K562 (cell line): ENCODE measurements around the gene SPINK4. TPM values are rescaled to one million over a fixed set of nuclear protein-coding genes. Genes with fewer than 3 reads are reported as not detected.

Source experiments
- BRD4 ChIP-seq: fragments of 200-600 bp; sonication (generic); IDR thresholded peaks from 2 replicates; pipeline ENCODE4 v1.6.1; 2017; ENCODE audit warnings: inconsistent platforms
- CSDE1 ChIP-seq, 2 experiments: fragments of 450-650 bp; IDR thresholded peaks; 2 replicates each; pipeline ENCODE4 v1.6.1; 2016; ENCODE audit warnings: mild to moderate bottlenecking in 1 of 2
- FOXM1 ChIP-seq, 2 experiments: fragments of 450-650 bp in 1 of 2; sonication (generic) in 1 of 2; formaldehyde crosslinking in 1 of 2; IDR thresholded peaks; 2 replicates each; pipeline versions ENCODE4 v1.6.1 to v1.9.0; 2017 to 2022; ENCODE audit warnings: low read depth in 2 of 2, mild to moderate bottlenecking in 2 of 2, missing genetic modification reagents in 1 of 2, moderate library complexity in 1 of 2
- FUS ChIP-seq: fragments of 200-400 bp; formaldehyde crosslinking; optimal IDR thresholded peaks from 2 replicates; pipeline ENCODE3; 2017; ENCODE audit warnings: low read depth, low read length
- GATA2 ChIP-seq: sonication (generic); formaldehyde crosslinking; IDR thresholded peaks from 2 replicates; pipeline ENCODE4 v1.4.0; 2020; ENCODE audit warnings: mild to moderate bottlenecking, missing genetic modification reagents
- HES1 ChIP-seq: fragments of 450-650 bp; IDR thresholded peaks from 2 replicates; pipeline ENCODE4 v1.6.1; 2016; ENCODE audit warnings: low read depth, mild to moderate bottlenecking, moderate library complexity
- MAFK ChIP-seq: IDR thresholded peaks from 2 replicates; pipeline ENCODE4 v1.6.1; 2011; ENCODE audit warnings: low read length, improper control_type of control experiment
- MEF2D ChIP-seq: conservative IDR thresholded peaks from 2 replicates; pipeline ENCODE4 v1.6.1; 2016; ENCODE audit warnings: low read depth, missing genetic modification characterization, missing compliant biosample characterization
- MYC ChIP-seq, 2 experiments: fragments of 250-450 bp in 1 of 2; sonication (Bioruptor Pico) in 1 of 2; IDR thresholded peaks; 2 replicates each; pipeline versions ENCODE4 v1.5.1 to v1.6.1; 2012 to 2021; ENCODE audit warnings: low read depth in 2 of 2, borderline replicate concordance in 1 of 2, improper control_type of control experiment in 1 of 2, low read length in 1 of 2, mild to moderate bottlenecking in 1 of 2, moderate library complexity in 1 of 2
- TAF15 ChIP-seq: fragments of 200-400 bp; formaldehyde crosslinking; IDR thresholded peaks from 2 replicates; pipeline ENCODE4 v1.6.1; 2017; ENCODE audit warnings: mild to moderate bottlenecking, low read depth, low read length, moderate library complexity
- ZKSCAN8 ChIP-seq: fragments of 200-800 bp; sonication (Bioruptor generic); IDR thresholded peaks from 2 replicates; pipeline ENCODE4 v1.6.1; 2016; ENCODE audit warnings: missing genetic modification characterization, missing compliant biosample characterization
- ZNF512 ChIP-seq: IDR thresholded peaks from 2 replicates; pipeline ENCODE4 v1.6.1; 2016; ENCODE audit warnings: missing genetic modification characterization, missing compliant biosample characterization
- polyA plus RNA-seq, 8 experiments: library from polyadenylated mRNA; depleted of rRNA in 4 of 8; stranded (reverse) in 5 of 8; unstranded in 3 of 8; fragments of >200 nt; fragmentation: Nextera tagmentation in 2 of 8; fragmentation: Illumina TruSeq in 1 of 8; extraction: Ambion mirVana in 2 of 8; extraction: Trizol in 1 of 8; gene quantifications; 2 replicates each; pipeline versions ENCODE4 v1.2.1 to v1.2.3, GENCODE V29; 2011 to 2014; ENCODE audit warnings: inconsistent platforms in 1 of 8, missing spikeins in 1 of 8
- total RNA-seq, 7 experiments: library from RNA; depleted of rRNA in 6 of 7; stranded (reverse); fragments of >200 nt in 6 of 7; fragmentation: Illumina TruSeq in 2 of 7; extraction: Trizol in 2 of 7; gene quantifications; 2 replicates each; pipeline versions ENCODE4 v1.2.1 to v1.2.3, GENCODE V29; 2011 to 2021; ENCODE audit warnings: low replicate concordance in 1 of 7
- TF ChIP-seq, protein P1 (sequence below), 2 experiments: fragments of 450-650 bp; conservative IDR thresholded peaks; 2 replicates each; pipeline ENCODE4 v1.6.1; 2017; ENCODE audit warnings: mild to moderate bottlenecking in 2 of 2, moderate library complexity in 2 of 2
- TF ChIP-seq, protein P2 (sequence below): fragments of 450-650 bp; formaldehyde crosslinking; IDR thresholded peaks from 2 replicates; pipeline ENCODE4 v1.4.0; 2020; ENCODE audit warnings: mild to moderate bottlenecking, moderate library complexity
- TF ChIP-seq, protein P3 (sequence below): fragments of 250-450 bp; sonication (Bioruptor Pico); IDR thresholded peaks from 2 replicates; pipeline ENCODE4 v1.4.0; 2020; ENCODE audit warnings: borderline replicate concordance
- TF ChIP-seq, protein P4 (sequence below): fragments of 150-350 bp; IDR thresholded peaks from 2 replicates; pipeline ENCODE4 v1.6.1; 2014; ENCODE audit warnings: low read depth, mild to moderate bottlenecking, low read length, borderline replicate concordance

SPINK4 gene
- total and polyA plus RNA-seq, 9 of the 15 experiments (the other 6 are each of a cell fraction or from before 2014, with no cell fraction given) = 0.74 to 5.5 (median 2.1) TPM; not detected in 2

DNA sequence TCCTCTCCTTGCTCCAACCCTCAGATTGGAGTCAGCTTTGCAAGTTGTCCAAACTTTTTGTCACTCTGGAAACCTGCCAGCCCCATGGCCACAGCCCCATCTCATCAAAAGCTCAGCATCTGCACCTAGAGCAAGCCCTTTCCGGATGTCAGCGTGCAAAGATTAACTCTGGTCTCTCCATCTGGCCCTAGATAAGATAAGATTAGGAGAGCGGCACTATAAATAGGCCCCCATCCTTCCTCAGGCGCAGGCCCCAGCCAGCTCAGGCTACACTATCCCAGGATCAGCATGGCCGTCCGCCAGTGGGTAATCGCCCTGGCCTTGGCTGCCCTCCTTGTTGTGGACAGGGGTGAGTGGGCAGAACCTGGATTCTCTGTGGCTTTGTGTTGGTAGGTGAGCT, at the start of gene SPINK4 (continued):
- TF ChIP-seq HES1 = peak; percentile 89
- TF ChIP-seq CSDE1 (IDR thresholded peaks at IDR 0.05) = no peak
- TF ChIP-seq, protein P1, sequence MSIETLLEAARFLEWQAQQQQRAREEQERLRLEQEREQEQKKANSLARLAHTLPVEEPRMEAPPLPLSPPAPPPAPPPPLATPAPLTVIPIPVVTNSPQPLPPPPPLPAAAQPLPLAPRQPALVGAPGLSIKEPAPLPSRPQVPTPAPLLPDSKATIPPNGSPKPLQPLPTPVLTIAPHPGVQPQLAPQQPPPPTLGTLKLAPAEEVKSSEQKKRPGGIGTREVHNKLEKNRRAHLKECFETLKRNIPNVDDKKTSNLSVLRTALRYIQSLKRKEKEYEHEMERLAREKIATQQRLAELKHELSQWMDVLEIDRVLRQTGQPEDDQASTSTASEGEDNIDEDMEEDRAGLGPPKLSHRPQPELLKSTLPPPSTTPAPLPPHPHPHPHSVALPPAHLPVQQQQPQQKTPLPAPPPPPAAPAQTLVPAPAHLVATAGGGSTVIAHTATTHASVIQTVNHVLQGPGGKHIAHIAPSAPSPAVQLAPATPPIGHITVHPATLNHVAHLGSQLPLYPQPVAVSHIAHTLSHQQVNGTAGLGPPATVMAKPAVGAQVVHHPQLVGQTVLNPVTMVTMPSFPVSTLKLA (conservative IDR thresholded peaks at IDR 0.05) = peak in 1 of 2 experiments; percentile 51; a peak in 2 of 4 replicates
- no peak for TF ChIP-seq MAFK
- TF ChIP-seq, protein P2, sequence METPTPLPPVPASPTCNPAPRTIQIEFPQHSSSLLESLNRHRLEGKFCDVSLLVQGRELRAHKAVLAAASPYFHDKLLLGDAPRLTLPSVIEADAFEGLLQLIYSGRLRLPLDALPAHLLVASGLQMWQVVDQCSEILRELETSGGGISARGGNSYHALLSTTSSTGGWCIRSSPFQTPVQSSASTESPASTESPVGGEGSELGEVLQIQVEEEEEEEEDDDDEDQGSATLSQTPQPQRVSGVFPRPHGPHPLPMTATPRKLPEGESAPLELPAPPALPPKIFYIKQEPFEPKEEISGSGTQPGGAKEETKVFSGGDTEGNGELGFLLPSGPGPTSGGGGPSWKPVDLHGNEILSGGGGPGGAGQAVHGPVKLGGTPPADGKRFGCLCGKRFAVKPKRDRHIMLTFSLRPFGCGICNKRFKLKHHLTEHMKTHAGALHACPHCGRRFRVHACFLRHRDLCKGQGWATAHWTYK (CRISPR knock-in tag) = no peak
- TF ChIP-seq FUS = no peak
- TF ChIP-seq FOXM1 (IDR thresholded peaks at IDR 0.05; ENCODE audit: low read depth) = peak; percentile 93
- no peak for TF ChIP-seq FOXM1 (CRISPR knock-in tag; IDR thresholded peaks at IDR 0.05; ENCODE audit: low read depth)
- TF ChIP-seq ZKSCAN8 (CRISPR knock-in tag) = no peak; the same call in 1 of the 2 replicates
- TF ChIP-seq, protein P3, sequence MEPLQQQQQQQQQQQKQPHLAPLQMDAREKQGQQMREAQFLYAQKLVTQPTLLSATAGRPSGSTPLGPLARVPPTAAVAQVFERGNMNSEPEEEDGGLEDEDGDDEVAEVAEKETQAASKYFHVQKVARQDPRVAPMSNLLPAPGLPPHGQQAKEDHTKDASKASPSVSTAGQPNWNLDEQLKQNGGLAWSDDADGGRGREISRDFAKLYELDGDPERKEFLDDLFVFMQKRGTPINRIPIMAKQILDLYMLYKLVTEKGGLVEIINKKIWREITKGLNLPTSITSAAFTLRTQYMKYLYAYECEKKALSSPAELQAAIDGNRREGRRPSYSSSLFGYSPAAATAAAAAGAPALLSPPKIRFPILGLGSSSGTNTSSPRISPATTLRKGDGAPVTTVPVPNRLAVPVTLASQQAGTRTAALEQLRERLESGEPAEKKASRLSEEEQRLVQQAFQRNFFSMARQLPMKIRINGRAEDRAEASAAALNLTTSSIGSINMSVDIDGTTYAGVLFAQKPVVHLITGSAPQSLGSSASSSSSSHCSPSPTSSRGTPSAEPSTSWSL (CRISPR knock-in tag) = no peak
- peak; percentile 99 for TF ChIP-seq MEF2D (tag)
- TF ChIP-seq GATA2 = peak; percentile 97
- peak; percentile 66 for TF ChIP-seq MYC (IDR thresholded peaks at IDR 0.05; ENCODE audit: low read depth, low read length)
- TF ChIP-seq MYC (CRISPR knock-in tag; IDR thresholded peaks at IDR 0.05; ENCODE audit: borderline replicate concordance, low read depth) = no peak
- TF ChIP-seq BRD4 = no peak
- TF ChIP-seq ZNF512 (tag) = no peak
- TF ChIP-seq, protein P4, sequence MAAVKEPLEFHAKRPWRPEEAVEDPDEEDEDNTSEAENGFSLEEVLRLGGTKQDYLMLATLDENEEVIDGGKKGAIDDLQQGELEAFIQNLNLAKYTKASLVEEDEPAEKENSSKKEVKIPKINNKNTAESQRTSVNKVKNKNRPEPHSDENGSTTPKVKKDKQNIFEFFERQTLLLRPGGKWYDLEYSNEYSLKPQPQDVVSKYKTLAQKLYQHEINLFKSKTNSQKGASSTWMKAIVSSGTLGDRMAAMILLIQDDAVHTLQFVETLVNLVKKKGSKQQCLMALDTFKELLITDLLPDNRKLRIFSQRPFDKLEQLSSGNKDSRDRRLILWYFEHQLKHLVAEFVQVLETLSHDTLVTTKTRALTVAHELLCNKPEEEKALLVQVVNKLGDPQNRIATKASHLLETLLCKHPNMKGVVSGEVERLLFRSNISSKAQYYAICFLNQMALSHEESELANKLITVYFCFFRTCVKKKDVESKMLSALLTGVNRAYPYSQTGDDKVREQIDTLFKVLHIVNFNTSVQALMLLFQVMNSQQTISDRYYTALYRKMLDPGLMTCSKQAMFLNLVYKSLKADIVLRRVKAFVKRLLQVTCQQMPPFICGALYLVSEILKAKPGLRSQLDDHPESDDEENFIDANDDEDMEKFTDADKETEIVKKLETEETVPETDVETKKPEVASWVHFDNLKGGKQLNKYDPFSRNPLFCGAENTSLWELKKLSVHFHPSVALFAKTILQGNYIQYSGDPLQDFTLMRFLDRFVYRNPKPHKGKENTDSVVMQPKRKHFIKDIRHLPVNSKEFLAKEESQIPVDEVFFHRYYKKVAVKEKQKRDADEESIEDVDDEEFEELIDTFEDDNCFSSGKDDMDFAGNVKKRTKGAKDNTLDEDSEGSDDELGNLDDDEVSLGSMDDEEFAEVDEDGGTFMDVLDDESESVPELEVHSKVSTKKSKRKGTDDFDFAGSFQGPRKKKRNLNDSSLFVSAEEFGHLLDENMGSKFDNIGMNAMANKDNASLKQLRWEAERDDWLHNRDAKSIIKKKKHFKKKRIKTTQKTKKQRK = no peak
- no peak for TF ChIP-seq TAF15
